Heart left ventricle (tissue), 13 donors: Measurements from ENCODE around the gene LRP1B.

Source experiments
- CTCF ChIP-seq, 12 donors: fragments of 200-600 bp; sonication (generic) in 4 of 12; IDR thresholded peaks; one replicate each; pipeline versions ENCODE4 v1.5.0 to v1.8.0; 2018 to 2022; ENCODE audit warnings: antibody characterized with exemption in 12 of 12, mild to moderate bottlenecking in 5 of 12
- POLR2A ChIP-seq, 2 donors: fragments of 450-650 bp; IDR thresholded peaks; one replicate each; pipeline ENCODE4 v1.6.1; 2017; ENCODE audit warnings: antibody characterized with exemption in 2 of 2, mild to moderate bottlenecking in 2 of 2, moderate library complexity in 2 of 2
- donor health status: ischemic (EF 13 %, LVEDD 7.1; RV severe dilation, severe dysfunction).
- donor health status: DM: no; HTN: yes; CAD: no.
- donor health status: DM: no; HTN: no; CAD: no.
- donor health status: ischemic (EF 25% LVEDD 6.9; RV normal size, moderate dysfunction).
- donor health status: ischemic (EF 25% LVEDD 5.7; RV mildly dilated, moderate dysfunction).
- donor health status: ischemic (EF 35%, LVEDD 5.7; RV mildly dilated, moderate dysfunction).
- donor health status: nonischemic (EF 11% LVEDD 7.7; RV severe dilation, severe dysfunction).
- donor health status: DM: yes; HTN: yes; CAD: no.
- donor health status: PGD.
- donor health status: ischemic (EF 29% LVEDD 5.4; RV normal size, mild dysfunction).
- donor health status: nonischemic (EF 23%, LVEDD 6.1; RV moderate dilation, normal function).

GRCh38 chr2:140247451-140248195 lies 1883.2 kb downstream of the LRP1B start:
- TF ChIP-seq CTCF (IDR thresholded peaks at IDR 0.05) (no peak), POLR2A (IDR thresholded peaks at IDR 0.05) (no peak)
